ENCODE data around the gene PLEKHA7. TPM values are rescaled to one million over a fixed set of nuclear protein-coding genes. Genes with fewer than 3 reads are reported as not detected.

The PLEKHA7 gene
- under 0.01 and 0.20 TPM in 2 replicates for total RNA-seq

GRCh38 chr11:17014321-17014832 lies at the start of gene PLEKHA7:
PLEKHA7 (minus strand) TSS chr11:17014414; CDS start chr11:17014401, 13 bp downstream.

GRCh38 chr11:16738193-16738946 lies 275.8 kb downstream of the PLEKHA7 start, which contains the start of gene C11orf58:
C11orf58 (plus strand) TSS chr11:16738647; CDS start chr11:16738779, 132 bp downstream.

Other genes with a start within 250 kb of the PLEKHA7 start
- gene RPS13, start 63.3 kb upstream of the PLEKHA7 start, total RNA-seq: 653 and 1,574 TPM in 2 replicates
- 26.5 and 41.8 TPM in 2 replicates for gene PIK3C2A, start 193.6 kb upstream of the PLEKHA7 start, total RNA-seq

All from subcutaneous preadipocyte (primary cell).